HepG2 (cell line): ENCODE results near the gene ITPK1. TPM values are rescaled to one million over a fixed set of nuclear protein-coding genes. Genes with fewer than 3 reads are reported as not detected.

ENCODE experiments used
- CC2D1A ChIP-seq: sonication (generic); formaldehyde crosslinking; IDR thresholded peaks from 2 replicates; pipeline ENCODE4 v1.8.1; 2023; ENCODE audit warnings: mild to moderate bottlenecking, missing genetic modification reagents
- CCDC6 ChIP-seq: sonication (generic); formaldehyde crosslinking; IDR thresholded peaks from 2 replicates; pipeline ENCODE4 v1.8.1; 2022; ENCODE audit warnings: mild to moderate bottlenecking, missing genetic modification reagents, moderate library complexity
- CHCHD3 ChIP-seq: sonication (generic); formaldehyde crosslinking; IDR thresholded peaks from 2 replicates; pipeline ENCODE4 v1.8.0; 2022; ENCODE audit warnings: mild to moderate bottlenecking, missing genetic modification reagents, moderate library complexity
- DMAP1 ChIP-seq: IDR thresholded peaks from 2 replicates; pipeline ENCODE4 v1.6.1; 2016
- FOSL1 ChIP-seq: sonication (generic); formaldehyde crosslinking; IDR thresholded peaks from 2 replicates; pipeline ENCODE4 v1.9.0; 2021; ENCODE audit warnings: missing genetic modification reagents, borderline replicate concordance
- FOXK1 ChIP-seq: sonication (generic); formaldehyde crosslinking; IDR thresholded peaks from 2 replicates; pipeline ENCODE4 v1.4.0; 2020; ENCODE audit warnings: low read depth, missing genetic modification reagents, borderline replicate concordance
- HMG20A ChIP-seq: IDR thresholded peaks from 2 replicates; pipeline ENCODE4 v1.6.1; 2016; ENCODE audit warnings: borderline replicate concordance
- HOXD1 ChIP-seq: sonication (generic); formaldehyde crosslinking; IDR thresholded peaks from 2 replicates; pipeline ENCODE4 v1.5.0; 2020; ENCODE audit warnings: missing genetic modification reagents
- JDP2 ChIP-seq: sonication (generic); formaldehyde crosslinking; IDR thresholded peaks from 2 replicates; pipeline ENCODE4 v1.8.1; 2022; ENCODE audit warnings: missing genetic modification reagents, borderline replicate concordance
- KLF9 ChIP-seq: IDR thresholded peaks from 2 replicates; pipeline ENCODE4 v1.6.1; 2016; ENCODE audit warnings: low read depth
- POLR2A ChIP-seq, 2 experiments: IDR thresholded peaks; 2 replicates each; pipeline ENCODE4 v1.6.1; 2011; ENCODE audit warnings: low read depth in 2 of 2, low read length in 2 of 2, mild to moderate bottlenecking in 1 of 2, moderate library complexity in 1 of 2; ENCODE audit not compliant: insufficient read depth in 1 of 2
- SPEN ChIP-seq: sonication (generic); formaldehyde crosslinking; IDR thresholded peaks from 2 replicates; pipeline ENCODE4 v1.5.1; 2020; ENCODE audit warnings: low read depth, mild to moderate bottlenecking, missing genetic modification reagents
- SRSF9 ChIP-seq: fragments of 200-400 bp; formaldehyde crosslinking; IDR thresholded peaks from 2 replicates; pipeline ENCODE4 v1.6.1; 2018; ENCODE audit warnings: borderline replicate concordance, mild to moderate bottlenecking, low read depth, low read length; ENCODE audit not compliant: insufficient read depth, poor library complexity, severe bottlenecking
- ZKSCAN5 ChIP-seq: sonication (generic); formaldehyde crosslinking; IDR thresholded peaks from 2 replicates; pipeline ENCODE4 v1.5.1; 2020; ENCODE audit warnings: mild to moderate bottlenecking, missing genetic modification reagents
- ZNF232 ChIP-seq: sonication (generic); formaldehyde crosslinking; IDR thresholded peaks from 2 replicates; pipeline ENCODE4 v1.4.0; 2020; ENCODE audit warnings: missing genetic modification reagents, borderline replicate concordance
- ZNF281 ChIP-seq: sonication (generic); formaldehyde crosslinking; IDR thresholded peaks from 2 replicates; pipeline ENCODE4 v1.4.0; 2020; ENCODE audit warnings: missing genetic modification reagents, borderline replicate concordance
- ZNF317 ChIP-seq: sonication (generic); formaldehyde crosslinking; IDR thresholded peaks from 2 replicates; pipeline ENCODE4 v1.5.0; 2020; ENCODE audit warnings: mild to moderate bottlenecking, missing genetic modification reagents
- ZNF652 ChIP-seq: IDR thresholded peaks from 2 replicates; pipeline ENCODE4 v1.6.1; 2016; ENCODE audit warnings: low read depth, borderline replicate concordance
- polyA plus RNA-seq, 8 experiments: library from polyadenylated mRNA; depleted of rRNA in 3 of 8; stranded (reverse) in 7 of 8; unstranded in 1 of 8; fragments of >200 nt; fragmentation: Illumina TruSeq in 4 of 8; extraction: Trizol in 4 of 8; gene quantifications; 2 replicates each; pipeline versions ENCODE4 v1.2.1 to v1.2.3, GENCODE V29; 2011 to 2016; ENCODE audit warnings: low read depth in 4 of 8, missing spikeins in 1 of 8, mixed read lengths in 1 of 8; ENCODE audit not compliant: insufficient read depth in 1 of 8
- total RNA-seq, 5 experiments: library from RNA; depleted of rRNA; stranded (reverse); fragments of >200 nt; fragmentation: Illumina TruSeq; extraction: Trizol; gene quantifications; 2 replicates each; pipeline ENCODE4 v1.2.3, GENCODE V29; 2016; ENCODE audit warnings: low read depth in 1 of 5
- TF ChIP-seq, protein P1 (sequence below): sonication (generic); formaldehyde crosslinking; conservative IDR thresholded peaks from 2 replicates; pipeline ENCODE4 v1.8.0; 2022; ENCODE audit warnings: mild to moderate bottlenecking, moderate library complexity, missing genetic modification reagents
- TF ChIP-seq, protein P2 (sequence below): sonication (generic); formaldehyde crosslinking; IDR thresholded peaks from 2 replicates; pipeline ENCODE4 v1.4.0; 2020; ENCODE audit warnings: missing genetic modification reagents
- TF ChIP-seq, protein P3 (sequence below): sonication (generic); formaldehyde crosslinking; IDR thresholded peaks from 2 replicates; pipeline ENCODE4 v1.4.0; 2020; ENCODE audit warnings: missing genetic modification reagents

ITPK1 gene
- total and polyA plus RNA-seq, 2 of the 13 experiments (the other 11 are each of a cell fraction or from before 2014, with no cell fraction given) = 20.5 to 47.5 TPM

- TF ChIP-seq, protein P1, sequence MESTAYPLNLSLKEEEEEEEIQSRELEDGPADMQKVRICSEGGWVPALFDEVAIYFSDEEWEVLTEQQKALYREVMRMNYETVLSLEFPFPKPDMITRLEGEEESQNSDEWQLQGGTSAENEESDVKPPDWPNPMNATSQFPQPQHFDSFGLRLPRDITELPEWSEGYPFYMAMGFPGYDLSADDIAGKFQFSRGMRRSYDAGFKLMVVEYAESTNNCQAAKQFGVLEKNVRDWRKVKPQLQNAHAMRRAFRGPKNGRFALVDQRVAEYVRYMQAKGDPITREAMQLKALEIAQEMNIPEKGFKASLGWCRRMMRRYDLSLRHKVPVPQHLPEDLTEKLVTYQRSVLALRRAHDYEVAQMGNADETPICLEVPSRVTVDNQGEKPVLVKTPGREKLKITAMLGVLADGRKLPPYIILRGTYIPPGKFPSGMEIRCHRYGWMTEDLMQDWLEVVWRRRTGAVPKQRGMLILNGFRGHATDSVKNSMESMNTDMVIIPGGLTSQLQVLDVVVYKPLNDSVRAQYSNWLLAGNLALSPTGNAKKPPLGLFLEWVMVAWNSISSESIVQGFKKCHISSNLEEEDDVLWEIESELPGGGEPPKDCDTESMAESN = no peak
- TF ChIP-seq CHCHD3 (CRISPR knock-in tag) = no peak
- peak; percentile 49; the same call in 1 of the 2 replicates for TF ChIP-seq DMAP1
- TF ChIP-seq, protein P2, sequence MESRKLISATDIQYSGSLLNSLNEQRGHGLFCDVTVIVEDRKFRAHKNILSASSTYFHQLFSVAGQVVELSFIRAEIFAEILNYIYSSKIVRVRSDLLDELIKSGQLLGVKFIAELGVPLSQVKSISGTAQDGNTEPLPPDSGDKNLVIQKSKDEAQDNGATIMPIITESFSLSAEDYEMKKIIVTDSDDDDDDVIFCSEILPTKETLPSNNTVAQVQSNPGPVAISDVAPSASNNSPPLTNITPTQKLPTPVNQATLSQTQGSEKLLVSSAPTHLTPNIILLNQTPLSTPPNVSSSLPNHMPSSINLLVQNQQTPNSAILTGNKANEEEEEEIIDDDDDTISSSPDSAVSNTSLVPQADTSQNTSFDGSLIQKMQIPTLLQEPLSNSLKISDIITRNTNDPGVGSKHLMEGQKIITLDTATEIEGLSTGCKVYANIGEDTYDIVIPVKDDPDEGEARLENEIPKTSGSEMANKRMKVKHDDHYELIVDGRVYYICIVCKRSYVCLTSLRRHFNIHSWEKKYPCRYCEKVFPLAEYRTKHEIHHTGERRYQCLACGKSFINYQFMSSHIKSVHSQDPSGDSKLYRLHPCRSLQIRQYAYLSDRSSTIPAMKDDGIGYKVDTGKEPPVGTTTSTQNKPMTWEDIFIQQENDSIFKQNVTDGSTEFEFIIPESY = no peak
- no peak for TF ChIP-seq CCDC6 (CRISPR knock-in tag)
- TF ChIP-seq ZNF232 (CRISPR knock-in tag) = no peak
- no peak for TF ChIP-seq FOSL1 (CRISPR knock-in tag)
- no peak for TF ChIP-seq SRSF9
- no peak for TF ChIP-seq KLF9 (CRISPR knock-in tag)
- peak; percentile 95 for TF ChIP-seq ZNF281
- TF ChIP-seq, protein P3, sequence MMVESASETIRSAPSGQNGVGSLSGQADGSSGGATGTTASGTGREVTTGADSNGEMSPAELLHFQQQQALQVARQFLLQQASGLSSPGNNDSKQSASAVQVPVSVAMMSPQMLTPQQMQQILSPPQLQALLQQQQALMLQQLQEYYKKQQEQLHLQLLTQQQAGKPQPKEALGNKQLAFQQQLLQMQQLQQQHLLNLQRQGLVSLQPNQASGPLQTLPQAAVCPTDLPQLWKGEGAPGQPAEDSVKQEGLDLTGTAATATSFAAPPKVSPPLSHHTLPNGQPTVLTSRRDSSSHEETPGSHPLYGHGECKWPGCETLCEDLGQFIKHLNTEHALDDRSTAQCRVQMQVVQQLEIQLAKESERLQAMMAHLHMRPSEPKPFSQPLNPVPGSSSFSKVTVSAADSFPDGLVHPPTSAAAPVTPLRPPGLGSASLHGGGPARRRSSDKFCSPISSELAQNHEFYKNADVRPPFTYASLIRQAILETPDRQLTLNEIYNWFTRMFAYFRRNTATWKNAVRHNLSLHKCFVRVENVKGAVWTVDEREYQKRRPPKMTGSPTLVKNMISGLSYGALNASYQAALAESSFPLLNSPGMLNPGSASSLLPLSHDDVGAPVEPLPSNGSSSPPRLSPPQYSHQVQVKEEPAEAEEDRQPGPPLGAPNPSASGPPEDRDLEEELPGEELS (CRISPR knock-in tag) = peak; percentile 69; the same call in 1 of the 2 replicates
- TF ChIP-seq CC2D1A (CRISPR knock-in tag) = no peak
- TF ChIP-seq HMG20A (CRISPR knock-in tag) = peak; percentile 21; the same call in 1 of the 2 replicates
- no peak for TF ChIP-seq ZKSCAN5
- TF ChIP-seq HOXD1 (CRISPR knock-in tag) = no peak
- TF ChIP-seq JDP2 (CRISPR knock-in tag) = no peak
- peak; percentile 41 to 55; a peak in 2 of 4 replicates for TF ChIP-seq POLR2A (IDR thresholded peaks at IDR 0.05; ENCODE audit: insufficient read depth in 1 of 2, low read depth in 2 of 2, low read length in 2 of 2)
- TF ChIP-seq ZNF317 (CRISPR knock-in tag) = peak; percentile 48; the same call in 1 of the 2 replicates
- TF ChIP-seq ZNF652 (CRISPR knock-in tag) = peak; percentile 98
- TF ChIP-seq SPEN (CRISPR knock-in tag) = 0 out of 2 replicates have a peak, but pooled peaks have one; percentile 30
- no peak for TF ChIP-seq FOXK1 (CRISPR knock-in tag)
Measured at GRCh38 chr14:93019970-93020369, 95.8 kb downstream of the ITPK1 start (continued).
